Trophoblast cell (in vitro differentiated cells and primary cell): Measurements from ENCODE around the gene HNRNPL.
"Not testable (repeated sequence)": the region's sequence is repeated elsewhere in the genome, so short reads cannot be mapped to it uniquely, and the experiment has no call there.

Experiments
- DNase-seq, 2 donors: peaks; one replicate each; pipeline ENCODE4 v3.0.0-alpha.2; 2016
- H2AFZ ChIP-seq: 2 replicates; pipeline ENCODE4 v1.6.1; 2013; ENCODE audit warnings: low read length, moderate library complexity, mild to moderate bottlenecking; ENCODE audit not compliant: insufficient read depth, poor library complexity
- H2AK5ac ChIP-seq: 2 replicates; pipeline ENCODE4 v1.6.1; 2013; ENCODE audit warnings: mild to moderate bottlenecking, low read length
- H2BK120ac ChIP-seq: 2 replicates; pipeline ENCODE4 v1.6.1; 2013; ENCODE audit warnings: low read length, mild to moderate bottlenecking, moderate library complexity; ENCODE audit not compliant: insufficient read depth, poor library complexity
- H2BK12ac ChIP-seq: 2 replicates; pipeline ENCODE4 v1.6.1; 2013; ENCODE audit warnings: mild to moderate bottlenecking, low read length, moderate library complexity
- H2BK5ac ChIP-seq: 2 replicates; pipeline ENCODE4 v1.6.1; 2013; ENCODE audit warnings: low read length, low read depth, moderate library complexity, mild to moderate bottlenecking; ENCODE audit not compliant: poor library complexity
- H3K14ac ChIP-seq: 2 replicates; pipeline ENCODE4 v1.6.1; 2013; ENCODE audit warnings: mild to moderate bottlenecking, low read length
- H3K18ac ChIP-seq: 2 replicates; pipeline ENCODE4 v1.6.1; 2013; ENCODE audit warnings: mild to moderate bottlenecking, low read length
- H3K23ac ChIP-seq: 2 replicates; pipeline ENCODE4 v1.6.1; 2013; ENCODE audit warnings: low read length
- H3K27ac ChIP-seq: 2 replicates; pipeline ENCODE4 v1.5.1; 2013; ENCODE audit warnings: low read depth, mild to moderate bottlenecking, inconsistent platforms, low read length, moderate library complexity
- H3K27me3 ChIP-seq: 2 replicates; pipeline ENCODE4 v1.6.1; 2013; ENCODE audit warnings: inconsistent platforms, mild to moderate bottlenecking, low read length, moderate library complexity; ENCODE audit not compliant: insufficient read depth
- H3K36me3 ChIP-seq, 2 experiments: 1 replicate in 1 of 2; 2 replicates in 1 of 2; pipeline ENCODE4 v1.6.1; 2013; ENCODE audit warnings: low read length in 2 of 2, mild to moderate bottlenecking in 2 of 2, moderate library complexity in 1 of 2; ENCODE audit not compliant: insufficient read depth in 2 of 2, control insufficient read depth in 1 of 2
- H3K4ac ChIP-seq: 2 replicates; pipeline ENCODE4 v1.6.1; 2013; ENCODE audit warnings: low read depth, mild to moderate bottlenecking, low read length, moderate library complexity
- H3K4me1 ChIP-seq, 2 experiments: 1 replicate in 1 of 2; 2 replicates in 1 of 2; pipeline ENCODE4 v1.6.1; 2013; ENCODE audit warnings: low read length in 2 of 2, mild to moderate bottlenecking in 2 of 2, moderate library complexity in 1 of 2; ENCODE audit not compliant: insufficient read depth in 2 of 2, control insufficient read depth in 1 of 2
- H3K4me2 ChIP-seq: 2 replicates; pipeline ENCODE4 v1.6.1; 2013; ENCODE audit warnings: inconsistent platforms, mild to moderate bottlenecking, low read length, moderate library complexity
- H3K4me3 ChIP-seq: 2 replicates; pipeline ENCODE4 v1.5.1; 2013; ENCODE audit warnings: mild to moderate bottlenecking, low read depth, low read length, inconsistent platforms
- H3K79me1 ChIP-seq: one replicate; pipeline ENCODE4 v1.6.1; 2013; ENCODE audit warnings: low read length
- H3K79me2 ChIP-seq: 2 replicates; pipeline ENCODE4 v1.6.1; 2013; ENCODE audit warnings: low read length, mild to moderate bottlenecking; ENCODE audit not compliant: control insufficient read depth, insufficient read depth, poor library complexity
- H3K9ac ChIP-seq: 2 replicates; pipeline ENCODE4 v1.6.1; 2013; ENCODE audit warnings: mild to moderate bottlenecking, low read length
- H3K9me3 ChIP-seq: 2 replicates; pipeline ENCODE4 v1.6.1; 2013; ENCODE audit warnings: low read depth, mild to moderate bottlenecking, control low read depth, inconsistent platforms, low read length; ENCODE audit not compliant: insufficient read depth
- H4K12ac ChIP-seq: 2 replicates; pipeline ENCODE4 v1.6.1; 2013; ENCODE audit warnings: low read depth, mild to moderate bottlenecking, low read length, moderate library complexity
- H4K8ac ChIP-seq: 2 replicates; pipeline ENCODE4 v1.6.1; 2013; ENCODE audit warnings: low read depth, mild to moderate bottlenecking, low read length, moderate library complexity
- H4K91ac ChIP-seq: one replicate; pipeline ENCODE4 v1.6.1; 2013; ENCODE audit warnings: low read depth, mild to moderate bottlenecking, low read length, moderate library complexity
- WGBS: extraction: QIAGEN DNeasy Blood & Tissue Kit; methylation state at CpG from one replicate; pipeline ENCODE4 v1.1.7; 2013; ENCODE audit warnings: missing lambda C conversion rate; ENCODE audit not compliant: insufficient read length, insufficient coverage; ENCODE audit errors: extremely low coverage; 5-methylcytosine and 5-hydroxymethylcytosine counted together

HNRNPL gene

DNA sequence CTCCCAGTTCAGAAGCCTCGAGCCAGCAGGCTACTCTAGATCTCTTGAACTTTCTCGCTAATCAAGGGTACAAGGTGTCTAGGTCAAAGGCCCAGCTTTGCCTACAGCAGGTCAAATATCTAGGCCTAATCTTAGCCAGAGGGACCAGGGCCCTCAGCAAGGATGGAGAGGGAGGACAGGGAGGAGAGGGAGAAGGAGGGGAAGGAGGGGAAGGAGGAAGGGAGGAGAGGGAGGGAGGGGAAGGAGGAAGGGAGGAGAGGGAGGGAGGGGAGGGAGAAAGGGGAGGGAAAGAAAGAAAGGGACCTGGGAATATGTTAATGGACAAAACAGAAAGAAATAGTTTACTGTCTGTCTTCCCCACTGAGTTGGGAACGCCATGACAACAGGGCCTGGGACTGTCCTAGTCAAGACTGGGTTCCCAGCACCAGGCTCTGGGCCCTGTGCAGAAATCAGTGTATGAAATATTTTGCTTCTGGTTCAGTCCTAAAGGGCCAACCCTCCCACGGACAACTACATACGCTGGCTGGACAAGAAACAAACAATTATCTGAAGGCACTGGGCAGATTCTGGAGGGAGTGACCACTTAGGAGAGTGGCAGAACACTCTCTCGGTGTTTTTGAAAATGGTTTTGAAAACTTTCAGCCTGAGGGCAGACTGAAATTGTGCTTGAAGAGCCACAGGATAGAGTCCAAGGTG, 22.8 kb downstream of the HNRNPL start:
- Histone ChIP-seq H2BK120ac (peak overlapping the region; percentile 14), H3K27me3 (no peaks in the 10 kb centered on the region), H2AFZ (no peak overlapping the region), H3K4me1 (peaks cover 25 to 36% of the 10 kb centered on the region in 2 experiments), H3K9ac (no peak overlapping the region), H3K4me2 (peak overlapping the region; percentile 26), H3K79me2 (peaks cover 2% of the 10 kb centered on the region), H3K4ac (no peak overlapping the region), H3K14ac (no peak overlapping the region), H4K8ac (no peak overlapping the region), H2BK12ac (peak overlapping the region; percentile 87), H2AK5ac (no peak overlapping the region), H3K23ac (no peak overlapping the region), H4K91ac (peak overlapping the region; percentile 15), H2BK5ac (peak overlapping the region; percentile 65), H3K18ac (no peak overlapping the region), H3K79me1 (peaks cover 25% of the 10 kb centered on the region), H3K36me3 (peaks cover 13 to 14% of the 10 kb centered on the region in 2 experiments), H3K27ac (peak overlapping the region; percentile 61), H3K4me3 (no peak overlapping the region), H4K12ac (no peak overlapping the region), H3K9me3 (no peaks in the 10 kb centered on the region)
- no CpG with 5 or more reads among the region's 6 CpGs for WGBS
- peak in 1 of 2 donors; percentile 19 for DNase-seq

DNA sequence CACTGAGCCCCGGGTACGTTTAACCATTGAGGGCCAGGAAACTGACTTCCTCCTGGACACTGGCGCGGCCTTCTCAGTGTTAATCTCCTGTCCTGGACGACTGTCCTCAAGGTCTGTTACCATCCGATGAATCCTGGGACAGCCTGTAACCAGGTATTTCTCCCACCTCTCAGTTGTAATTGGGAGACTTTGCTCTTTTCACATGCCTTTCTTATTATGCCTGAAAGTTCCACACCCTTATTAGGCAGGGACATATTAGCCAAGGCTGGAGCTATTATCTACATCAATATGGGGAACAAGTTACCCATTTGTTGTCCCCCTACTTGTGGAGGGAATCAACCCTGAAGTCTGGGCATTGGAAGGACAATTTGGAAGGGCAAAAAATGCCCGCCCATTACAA, 23.9 kb downstream of the HNRNPL start:
- H3K23ac ChIP-seq, H3K18ac ChIP-seq, H3K79me2 ChIP-seq, H2AFZ ChIP-seq, H2BK5ac ChIP-seq, H3K9ac ChIP-seq, H3K4me2 ChIP-seq, H4K12ac ChIP-seq, H3K9me3 ChIP-seq, H3K4ac ChIP-seq, H3K27ac ChIP-seq, DNase-seq, H3K27me3 ChIP-seq, H3K4me3 ChIP-seq, H3K14ac ChIP-seq, H4K8ac ChIP-seq: not testable (repeated sequence)
- peak overlapping the region; percentile 42 for H4K91ac ChIP-seq
- H2BK120ac ChIP-seq: peak overlapping the region; percentile 18
- H2BK12ac ChIP-seq: peak overlapping the region; percentile 17
- H2AK5ac ChIP-seq: peak overlapping the region; percentile 24
- WGBS: no CpG with 5 or more reads among the region's 7 CpGs
- peaks cover 20% of the 10 kb centered on the region for H3K79me1 ChIP-seq
- peaks cover 25 to 35% of the 10 kb centered on the region in 2 experiments for H3K4me1 ChIP-seq
- peaks cover 14 to 20% of the 10 kb centered on the region in 2 experiments for H3K36me3 ChIP-seq

DNA sequence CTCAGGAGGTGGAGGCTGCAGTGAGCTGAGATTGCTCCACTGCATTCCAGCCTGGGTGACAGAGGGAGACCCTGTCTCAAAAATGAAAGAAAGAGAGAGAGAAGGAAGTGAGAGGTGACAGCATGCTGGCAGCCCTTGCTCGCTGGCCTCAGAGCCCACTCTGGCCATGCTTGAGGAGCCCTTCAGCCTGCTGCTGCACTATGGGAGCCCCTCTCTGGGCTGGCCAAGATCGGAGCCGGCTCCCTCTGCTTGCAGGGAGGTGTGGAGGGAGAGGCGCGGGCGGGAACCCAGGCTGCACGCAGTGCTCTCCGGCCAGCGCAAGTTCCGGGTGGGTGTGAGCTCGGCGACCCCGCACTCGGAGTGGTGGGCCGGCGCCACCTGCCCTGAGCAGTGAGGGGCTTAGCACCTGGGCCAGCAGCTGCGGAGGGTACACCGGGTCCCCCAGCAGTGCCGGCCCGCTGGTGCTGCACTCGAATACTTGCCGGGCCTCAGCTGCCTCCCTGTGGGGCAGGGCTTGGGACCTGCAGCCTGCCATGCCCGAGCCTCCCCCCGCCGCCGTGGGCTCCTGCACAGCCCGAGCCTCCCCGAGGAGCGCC, 28.5 kb downstream of the HNRNPL start:
- H3K4me1 ChIP-seq: peaks cover 23 to 28% of the 10 kb centered on the region in 2 experiments
- H3K4me2 ChIP-seq, H3K23ac ChIP-seq, DNase-seq, H3K27ac ChIP-seq, H3K27me3 ChIP-seq, H2BK120ac ChIP-seq, H3K4me3 ChIP-seq, H3K4ac ChIP-seq, H4K12ac ChIP-seq, H3K79me2 ChIP-seq, H3K9ac ChIP-seq, H4K8ac ChIP-seq, H3K14ac ChIP-seq, H2BK12ac ChIP-seq, H3K9me3 ChIP-seq, H2BK5ac ChIP-seq, H2AFZ ChIP-seq: not testable (repeated sequence)
- H2AK5ac ChIP-seq: peak overlapping the region; percentile 5
- no CpG with 5 or more reads among the region's 29 CpGs for whole genome bisulfite sequencing
- H3K79me1 ChIP-seq: peaks cover 12% of the 10 kb centered on the region
- H4K91ac ChIP-seq: peak overlapping the region; percentile 39
- H3K18ac ChIP-seq: peak overlapping the region; percentile 75
- H3K36me3 ChIP-seq: peaks cover 21 to 35% of the 10 kb centered on the region in 2 experiments

DNA sequence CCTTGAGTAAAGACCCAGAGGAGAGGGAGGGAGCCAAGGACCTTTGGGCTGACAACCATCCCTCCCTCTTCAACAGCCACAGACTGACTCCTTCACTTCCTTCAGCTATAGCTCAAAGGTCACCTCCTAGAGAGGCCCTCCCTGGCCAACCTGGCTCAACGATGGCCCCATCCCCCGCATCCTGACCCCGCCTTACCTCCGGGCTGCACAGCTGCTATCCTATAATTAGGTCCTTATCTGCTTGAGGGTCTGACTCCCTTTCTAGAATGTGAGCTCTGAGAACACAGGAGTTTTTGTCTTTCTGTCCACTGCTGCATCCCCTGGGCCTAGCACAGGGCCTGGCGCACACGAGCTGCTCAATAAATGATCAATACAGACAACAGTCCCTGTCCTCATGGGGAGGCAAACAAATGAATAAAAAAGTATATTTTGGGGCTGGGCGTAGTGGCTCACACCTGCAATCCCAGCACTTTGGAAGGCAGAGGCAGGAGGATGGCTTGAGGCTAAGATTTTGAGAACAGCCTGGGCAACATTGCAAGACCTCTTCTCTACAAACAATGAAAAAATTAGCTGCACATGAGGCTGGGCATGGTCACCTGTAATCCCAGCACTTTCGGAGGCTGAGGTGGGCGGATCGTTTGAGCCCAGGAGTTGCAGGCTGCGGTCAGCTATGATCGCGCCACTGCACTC, 30.4 kb downstream of the HNRNPL start:
- Histone ChIP-seq H3K36me3 (peaks cover 32 to 42% of the 10 kb centered on the region in 2 experiments), H2BK120ac (peak overlapping the region; percentile 7), H3K9me3 (peaks cover 5% of the 10 kb centered on the region), H3K79me2 (peaks cover 2% of the 10 kb centered on the region), H3K4me3 (no peak overlapping the region), H3K4me1 (peaks cover 18 to 24% of the 10 kb centered on the region in 2 experiments), H3K4ac (no peak overlapping the region), H3K79me1 (peaks cover 12% of the 10 kb centered on the region), H3K27ac (peak overlapping the region; percentile 53), H3K14ac (no peak overlapping the region), H3K27me3 (no peaks in the 10 kb centered on the region), H3K23ac (no peak overlapping the region), H4K8ac (peak overlapping the region; percentile 48), H4K91ac (peak overlapping the region; percentile 19), H2BK5ac (no peak overlapping the region), H3K18ac (no peak overlapping the region), H3K9ac (no peak overlapping the region), H3K4me2 (peak overlapping the region; percentile 41), H2AFZ (no peak overlapping the region), H2BK12ac (peak overlapping the region; percentile 56), H2AK5ac (no peak overlapping the region), H4K12ac (no peak overlapping the region)
- peak; percentile 76 to 81 for DNase-seq
- WGBS: no CpG with 5 or more reads among the region's 13 CpGs
